ENCODE data around the gene PI4KB. TPM values are rescaled to one million over a fixed set of nuclear protein-coding genes. Genes with fewer than 3 reads are reported as not detected.

Gene PI4KB
- total and polyA plus RNA-seq, 2 of the 13 experiments (the other 11 are each of a cell fraction or from before 2014, with no cell fraction given): 19.5 to 29.3 TPM

DNA sequence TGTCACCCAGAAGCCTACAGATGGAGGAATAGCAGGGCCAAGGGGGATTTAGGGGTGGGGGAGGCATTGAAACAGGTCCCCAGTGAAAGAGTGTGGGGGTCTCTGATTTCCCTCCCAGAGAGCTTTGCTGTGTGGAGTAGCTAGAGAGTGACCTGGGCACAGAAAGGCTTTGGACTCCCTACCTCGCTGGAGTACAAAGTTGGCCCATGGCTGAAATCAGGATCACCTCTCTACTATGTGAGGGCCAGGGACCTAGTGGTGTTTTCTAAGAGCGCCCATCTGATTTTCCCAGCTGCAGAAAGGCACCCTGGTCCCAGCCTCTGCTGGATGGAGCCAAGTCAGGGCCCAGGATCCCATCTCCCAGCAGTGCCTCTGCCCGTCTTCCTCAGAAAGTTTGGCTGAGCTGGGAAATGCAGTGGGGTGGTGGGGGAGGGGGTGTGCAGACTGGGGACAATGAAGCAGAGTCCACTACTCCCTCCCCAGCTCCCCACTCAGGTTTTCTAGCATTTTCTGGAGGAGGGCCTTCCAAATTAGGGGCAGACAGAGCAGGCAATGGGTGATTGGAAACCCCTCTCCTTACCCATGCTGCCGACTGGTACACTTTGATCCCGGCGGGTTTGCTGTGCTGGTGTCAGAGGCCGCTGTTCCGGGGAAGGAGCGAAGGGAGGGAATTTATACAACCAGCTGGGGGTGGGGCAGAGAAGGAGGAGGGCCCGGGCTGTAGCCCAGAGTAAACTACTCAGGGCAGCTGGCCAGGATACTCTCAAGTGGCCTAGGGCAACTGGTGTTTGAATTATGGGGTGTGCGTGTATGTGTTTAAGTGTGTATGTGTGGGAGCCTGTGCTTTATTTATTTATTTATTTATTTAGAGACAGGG, 45.1 kb upstream of the PI4KB start, which contains the start of gene SELENBP1 (continued):
- no peak for TF ChIP-seq ZBTB2 (CRISPR knock-in tag; IDR thresholded peaks at IDR 0.05; ENCODE audit: low read depth)
- no peak for TF ChIP-seq ZNF792 (CRISPR knock-in tag; IDR thresholded peaks at IDR 0.05)
- TF ChIP-seq ZSCAN30 (CRISPR knock-in tag; IDR thresholded peaks at IDR 0.05): no peak
- no peak for TF ChIP-seq ZUFSP (CRISPR knock-in tag; IDR thresholded peaks at IDR 0.05; ENCODE audit: borderline replicate concordance)
- no peak for TF ChIP-seq ZNF10 (CRISPR knock-in tag; IDR thresholded peaks at IDR 0.05; ENCODE audit: borderline replicate concordance, low read depth)
- no peak for TF ChIP-seq KLF13 (CRISPR knock-in tag; IDR thresholded peaks at IDR 0.05)
- TF ChIP-seq SOX5 (CRISPR knock-in tag; IDR thresholded peaks at IDR 0.05; ENCODE audit: borderline replicate concordance): no peak
- TF ChIP-seq NFATC3 (CRISPR knock-in tag; IDR thresholded peaks at IDR 0.05): no peak
- no peak for TF ChIP-seq SP1 (IDR thresholded peaks at IDR 0.05)
- peak; percentile 29; the same call in 1 of the 2 replicates for TF ChIP-seq SP1 (CRISPR knock-in tag; IDR thresholded peaks at IDR 0.05)
- TF ChIP-seq, protein P1, sequence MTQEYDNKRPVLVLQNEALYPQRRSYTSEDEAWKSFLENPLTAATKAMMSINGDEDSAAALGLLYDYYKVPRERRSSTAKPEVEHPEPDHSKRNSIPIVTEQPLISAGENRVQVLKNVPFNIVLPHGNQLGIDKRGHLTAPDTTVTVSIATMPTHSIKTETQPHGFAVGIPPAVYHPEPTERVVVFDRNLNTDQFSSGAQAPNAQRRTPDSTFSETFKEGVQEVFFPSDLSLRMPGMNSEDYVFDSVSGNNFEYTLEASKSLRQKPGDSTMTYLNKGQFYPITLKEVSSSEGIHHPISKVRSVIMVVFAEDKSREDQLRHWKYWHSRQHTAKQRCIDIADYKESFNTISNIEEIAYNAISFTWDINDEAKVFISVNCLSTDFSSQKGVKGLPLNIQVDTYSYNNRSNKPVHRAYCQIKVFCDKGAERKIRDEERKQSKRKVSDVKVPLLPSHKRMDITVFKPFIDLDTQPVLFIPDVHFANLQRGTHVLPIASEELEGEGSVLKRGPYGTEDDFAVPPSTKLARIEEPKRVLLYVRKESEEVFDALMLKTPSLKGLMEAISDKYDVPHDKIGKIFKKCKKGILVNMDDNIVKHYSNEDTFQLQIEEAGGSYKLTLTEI (CRISPR knock-in tag; conservative IDR thresholded peaks at IDR 0.05): no peak
- no peak for TF ChIP-seq ATRX (CRISPR knock-in tag; IDR thresholded peaks at IDR 0.05; ENCODE audit: borderline replicate concordance)
- TF ChIP-seq, protein P2, sequence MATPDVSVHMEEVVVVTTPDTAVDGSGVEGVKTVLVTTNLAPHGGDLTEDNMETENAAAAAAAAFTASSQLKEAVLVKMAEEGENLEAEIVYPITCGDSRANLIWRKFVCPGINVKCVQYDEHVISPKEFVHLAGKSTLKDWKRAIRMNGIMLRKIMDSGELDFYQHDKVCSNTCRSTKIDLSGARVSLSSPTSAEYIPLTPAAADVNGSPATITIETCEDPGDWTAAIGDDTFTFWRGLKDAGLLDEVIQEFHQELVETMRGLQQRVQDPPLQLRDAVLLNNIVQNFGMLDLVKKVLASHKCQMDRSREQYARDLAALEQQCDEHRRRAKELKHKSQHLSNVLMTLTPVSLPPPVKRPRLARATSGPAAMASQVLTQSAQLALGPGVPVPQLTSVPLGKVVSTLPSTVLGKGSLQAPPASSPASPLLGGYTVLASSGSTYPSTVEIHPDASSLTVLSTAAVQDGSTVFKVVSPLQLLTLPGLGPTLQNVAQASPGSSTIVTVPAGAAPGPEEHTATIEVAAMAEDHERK (CRISPR knock-in tag; IDR thresholded peaks at IDR 0.05; ENCODE audit: low read depth): no peak
- TF ChIP-seq ZBTB20 (CRISPR knock-in tag; IDR thresholded peaks at IDR 0.05; ENCODE audit: borderline replicate concordance, low read depth): peak; percentile 28; the same call in 1 of the 2 replicates
- no peak; the same call in 1 of the 2 replicates for TF ChIP-seq TOPORS (CRISPR knock-in tag; IDR thresholded peaks at IDR 0.05)
- no peak for TF ChIP-seq SATB2 (CRISPR knock-in tag; IDR thresholded peaks at IDR 0.05)
- TF ChIP-seq MED8 (CRISPR knock-in tag; IDR thresholded peaks at IDR 0.05; ENCODE audit: insufficient replicate concordance): no peak
- TF ChIP-seq ZNF546 (CRISPR knock-in tag; conservative IDR thresholded peaks at IDR 0.05): no peak
- no peak for TF ChIP-seq HOXA5 (CRISPR knock-in tag; IDR thresholded peaks at IDR 0.05)
- no peak for TF ChIP-seq ZNF552 (CRISPR knock-in tag; IDR thresholded peaks at IDR 0.05; ENCODE audit: borderline replicate concordance)
- TF ChIP-seq DR1 (CRISPR knock-in tag; IDR thresholded peaks at IDR 0.05): peak; percentile 84
- TF ChIP-seq RFXANK (CRISPR knock-in tag; IDR thresholded peaks at IDR 0.05): no peak

Data from HepG2 (cell line).